Amygdala (tissue), 56 donors: ENCODE measurements around the gene ACSS1.
A peak's percentile ranks its signal among the peaks of the same experiment; 100 is the strongest.

Experiments used
- DNase-seq, 56 donors: peaks; one replicate each; lab custom pipeline; 2025; lab: John Stamatoyannopoulos, UW

The ACSS1 gene

DNA sequence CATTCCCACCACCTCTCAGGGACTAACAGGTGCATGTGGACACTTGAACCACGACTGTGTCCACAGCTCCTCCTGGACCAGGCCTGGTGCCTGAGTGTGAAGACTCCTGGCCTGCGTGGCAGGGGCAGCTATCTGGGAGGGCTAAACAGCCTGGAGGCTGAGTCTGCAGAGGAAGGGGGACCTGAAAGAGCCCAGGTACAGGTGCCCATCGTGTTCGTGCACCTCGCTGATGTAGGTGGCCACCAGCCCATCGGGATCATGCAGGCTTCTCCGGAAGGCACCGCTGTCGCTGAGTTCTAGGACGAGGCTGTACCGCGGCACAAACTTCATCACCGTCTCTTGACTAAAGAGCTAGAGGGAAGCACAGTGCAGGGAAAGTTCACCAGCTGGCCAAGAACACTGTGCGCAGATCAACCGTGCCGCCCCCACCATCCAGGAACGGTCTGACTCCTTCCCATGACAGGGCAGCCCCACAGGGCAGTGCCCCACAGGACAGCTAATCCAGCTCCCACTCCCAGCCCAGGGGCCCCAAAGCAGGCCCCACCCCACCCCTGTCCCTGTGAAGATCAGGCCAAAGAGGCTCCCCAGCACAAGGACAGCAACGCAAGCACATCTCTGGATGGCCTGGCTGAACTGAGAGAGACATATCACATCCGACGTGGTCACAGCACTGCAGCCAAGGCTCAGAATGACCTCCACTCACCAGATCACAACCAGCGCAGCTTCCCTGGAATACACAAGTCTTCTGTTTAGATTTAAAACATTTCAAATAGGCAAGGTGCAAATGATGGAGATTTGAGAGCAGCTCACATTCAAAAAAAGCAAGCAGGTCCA, 94.0 kb downstream of the ACSS1 start:
- no peak for DNase-seq

DNA sequence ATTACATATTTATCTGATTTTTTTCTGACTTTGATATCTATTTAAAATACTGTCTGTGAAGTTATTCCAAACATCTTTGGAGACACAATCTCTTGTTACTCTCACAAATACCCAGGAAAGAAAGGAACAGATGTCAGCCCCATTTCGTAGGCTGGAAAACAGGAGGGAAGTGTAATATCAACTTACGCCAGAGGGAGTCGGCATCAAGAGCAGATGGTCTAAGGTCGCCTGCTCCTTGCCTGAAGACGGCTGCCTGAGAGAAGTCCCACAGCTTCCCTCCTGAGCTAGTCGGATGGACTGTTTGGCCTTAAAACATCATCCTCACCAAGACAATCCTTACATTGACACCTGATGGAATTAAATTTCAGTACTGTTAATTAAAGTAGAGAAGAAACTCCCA, 95.4 kb downstream of the ACSS1 start:
- peak in 1 of 56 donors; percentile 22 for DNase-seq

GRCh38 chr20:24962182-24962492, 95.8 kb downstream of the ACSS1 start:
- DNase-seq = no peak

- DNase-seq = no peak
These were observed 96.4 kb downstream of the ACSS1 start for GRCh38 chr20:24961384-24962181.

DNA sequence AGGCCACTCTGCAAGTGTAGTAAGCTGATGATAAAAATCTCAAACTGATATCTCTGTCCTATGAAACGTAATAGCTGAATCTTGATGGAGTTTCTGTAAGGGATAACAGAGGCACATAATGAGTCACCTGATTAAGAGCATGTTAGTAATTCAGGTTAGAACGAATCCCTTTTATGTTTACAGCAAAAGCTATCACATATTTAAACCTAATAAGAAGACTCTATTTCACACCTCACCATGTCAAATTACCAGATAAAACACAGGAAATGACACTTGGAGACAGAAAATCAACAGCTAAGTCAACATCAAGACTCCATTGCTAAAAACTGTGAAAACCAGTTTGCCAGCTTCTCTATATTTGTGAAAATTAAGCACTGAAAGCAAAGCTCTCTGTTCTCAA, 97.1 kb downstream of the ACSS1 start:
- no peak for DNase-seq

GRCh38 chr20:24960302-24960801, 97.6 kb downstream of the ACSS1 start:
- DNase-seq = no peak

GRCh38 chr20:24959591-24960301, 98.2 kb downstream of the ACSS1 start:
- no peak for DNase-seq

DNA sequence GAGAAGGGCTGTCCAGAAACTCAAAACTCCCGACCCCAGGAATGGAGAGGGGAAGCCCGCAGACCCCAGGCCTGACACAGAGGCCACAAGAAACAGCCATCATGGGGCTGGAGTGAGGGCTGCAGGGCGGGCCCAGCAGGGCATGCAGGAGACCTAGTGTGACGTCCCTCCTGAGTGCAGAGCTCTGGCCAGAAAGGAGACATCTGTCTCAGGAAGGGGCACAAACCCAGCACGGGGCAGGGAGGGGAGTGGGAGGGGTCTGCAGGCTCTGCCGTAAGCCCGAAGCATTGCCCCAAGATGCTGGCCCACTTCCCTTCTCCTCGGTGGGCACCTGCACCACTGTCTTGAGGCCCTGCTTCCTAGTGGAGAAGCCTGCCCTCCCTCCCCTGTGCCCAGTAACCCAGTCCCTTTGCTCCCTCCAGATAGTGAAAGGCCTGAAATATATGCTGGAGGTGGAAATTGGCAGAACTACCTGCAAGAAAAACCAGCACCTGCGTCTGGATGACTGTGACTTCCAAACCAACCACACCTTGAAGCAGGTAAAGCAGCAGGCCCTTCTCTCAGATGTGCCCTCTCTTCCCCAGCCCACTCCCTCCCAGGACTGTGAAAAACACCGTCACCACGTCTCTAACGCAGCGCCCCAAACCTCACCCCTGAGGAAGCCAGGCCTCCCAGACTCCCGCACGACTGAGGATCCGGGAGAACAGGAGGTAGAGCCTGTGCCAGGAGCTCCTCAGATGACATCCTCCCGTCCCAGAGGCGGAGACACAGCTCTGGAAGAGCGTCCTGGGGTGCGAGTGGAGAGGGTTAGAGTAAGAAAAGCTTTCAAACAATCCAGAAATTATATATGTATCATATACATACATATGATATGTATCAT, 99.2 kb downstream of the ACSS1 start:
- DNase-seq = no peak

GRCh38 chr20:24957326-24958016, 100.5 kb downstream of the ACSS1 start:
- no peak for DNase-seq
